SK-N-SH (cell line): ENCODE data around the gene LRP1. TPM values are rescaled to one million over a fixed set of nuclear protein-coding genes. Genes with fewer than 3 reads are reported as not detected.

Experiments used
- CTCF ChIA-PET: fragments of 300-600, 350-600 bp; formaldehyde crosslinking; extraction: SDS; loops from one replicate; lab custom pipeline; 2021; lab: Yijun Ruan, JAX
- POLR2A ChIA-PET: fragments of 350-600 bp; sonication (Branson Sonifier 250); formaldehyde crosslinking; extraction: SDS; loops from one replicate; lab custom pipeline; 2020; ENCODE audit warnings: antibody characterized with exemption, inconsistent platforms; lab: Yijun Ruan, JAX
- DNase-seq: peaks from one replicate; pipeline ENCODE4 v3.0.0; 2012
- H2AFZ ChIP-seq: fragments of 200-600 bp; sonication (generic); 2 replicates; pipeline ENCODE4 v1.8.1; 2016; ENCODE audit warnings: antibody characterized with exemption, mild to moderate bottlenecking, low read depth
- H3F3A ChIP-seq: fragments of 200-600 bp; sonication (generic); replicated peaks from 2 replicates; pipeline ENCODE3; 2016; ENCODE audit warnings: antibody characterized with exemption, mild to moderate bottlenecking; ENCODE audit not compliant: insufficient read depth
- H3K27ac ChIP-seq, 2 experiments: fragments of 200-500 bp in 1 of 2; fragments of 200-600 bp in 1 of 2; sonication (Bioruptor generic) in 1 of 2; sonication (generic), shearing (Covaris generic) in 1 of 2; 2 replicates each; pipeline versions ENCODE4 v1.5.1 to v1.6.1; 2014 to 2016; ENCODE audit warnings: low read depth in 2 of 2, inconsistent platforms in 1 of 2, low read length in 1 of 2, mild to moderate bottlenecking in 1 of 2, mixed read lengths in 1 of 2
- H3K27me3 ChIP-seq: fragments of 200-600 bp; sonication (generic), shearing (Covaris generic); 2 replicates; pipeline ENCODE4 v1.6.1; 2016; ENCODE audit warnings: mixed run types; ENCODE audit not compliant: insufficient read depth
- H3K36me3 ChIP-seq, 2 experiments: fragments of 200-500 bp in 1 of 2; fragments of 200-600 bp in 1 of 2; sonication (Bioruptor generic) in 1 of 2; sonication (generic) in 1 of 2; replicated peaks in 1 of 2; 2 replicates each; pipeline versions ENCODE3 to v1.5.1; 2014 to 2016; ENCODE audit warnings: low read length in 1 of 2, mild to moderate bottlenecking in 1 of 2; ENCODE audit not compliant: insufficient read depth in 2 of 2, control insufficient read depth in 1 of 2
- H3K4me1 ChIP-seq, 2 experiments: fragments of 200-500 bp in 1 of 2; fragments of 200-600 bp in 1 of 2; sonication (Bioruptor generic) in 1 of 2; sonication (generic), shearing (Covaris generic) in 1 of 2; 2 replicates each; pipeline versions ENCODE4 v1.5.1 to v1.6.1; 2014 to 2016; ENCODE audit warnings: low read depth in 1 of 2, low read length in 1 of 2, mixed run types in 1 of 2; ENCODE audit not compliant: insufficient read depth in 2 of 2, control insufficient read depth in 1 of 2
- H3K4me2 ChIP-seq: fragments of 200-600 bp; sonication (generic), shearing (Covaris generic); 2 replicates; pipeline ENCODE4 v1.6.1; 2017; ENCODE audit warnings: mixed run types
- H3K4me3 ChIP-seq, 2 experiments: fragments of 200-500 bp in 1 of 2; fragments of 200-600 bp in 1 of 2; sonication (Bioruptor generic) in 1 of 2; sonication (generic), shearing (Covaris generic) in 1 of 2; 2 replicates each; pipeline versions ENCODE4 v1.5.1 to v1.8.1; 2014 to 2016; ENCODE audit warnings: low read depth in 2 of 2, inconsistent platforms in 1 of 2, low read length in 1 of 2, mild to moderate bottlenecking in 1 of 2, mixed read lengths in 1 of 2, moderate library complexity in 1 of 2
- H3K79me2 ChIP-seq: fragments of 200-600 bp; sonication (generic); 2 replicates; pipeline ENCODE4 v1.8.1; 2017; ENCODE audit warnings: mild to moderate bottlenecking; ENCODE audit not compliant: insufficient read depth
- H3K9ac ChIP-seq: fragments of 200-600 bp; sonication (generic); 2 replicates; pipeline ENCODE4 v1.6.1; 2017; ENCODE audit warnings: mixed run types
- H3K9me2 ChIP-seq: fragments of 200-600 bp; sonication (generic); 2 replicates; pipeline ENCODE4 v1.6.1; 2017; ENCODE audit warnings: mixed run types
- H3K9me3 ChIP-seq: fragments of 200-600 bp; sonication (generic); 2 replicates; pipeline ENCODE4 v1.6.1; 2017; ENCODE audit warnings: mixed run types, mild to moderate bottlenecking, moderate library complexity
- H4K20me1 ChIP-seq: fragments of 200-600 bp; sonication (generic); 2 replicates; pipeline ENCODE4 v1.6.1; 2017; ENCODE audit warnings: mild to moderate bottlenecking, mixed run types; ENCODE audit not compliant: insufficient read depth
- EP300 ChIP-seq, 2 experiments: IDR thresholded peaks; 2 replicates each; pipeline versions ENCODE4 v1.4.0 to v1.6.1; 2012; ENCODE audit warnings: borderline replicate concordance in 1 of 2, low read depth in 1 of 2, low read length in 1 of 2
- FOXJ3 ChIP-seq: sonication (generic); formaldehyde crosslinking; IDR thresholded peaks from 2 replicates; pipeline ENCODE4 v1.5.1; 2020; ENCODE audit warnings: mild to moderate bottlenecking, missing genetic modification reagents
- GABPA ChIP-seq: IDR thresholded peaks from 2 replicates; pipeline ENCODE4 v1.4.0; 2012; ENCODE audit warnings: low read depth, mild to moderate bottlenecking
- GATA2 ChIP-seq: sonication (generic); formaldehyde crosslinking; IDR thresholded peaks from 2 replicates; pipeline ENCODE4 v1.5.0; 2020; ENCODE audit warnings: mild to moderate bottlenecking, missing genetic modification reagents
- JUND ChIP-seq: IDR thresholded peaks from 2 replicates; pipeline ENCODE4 v1.4.0; 2012
- MXI1 ChIP-seq: IDR thresholded peaks from 2 replicates; pipeline ENCODE4 v1.6.1; 2012; ENCODE audit warnings: mild to moderate bottlenecking, low read depth, low read length, improper control_type of control experiment
- NFIC ChIP-seq: IDR thresholded peaks from 2 replicates; pipeline ENCODE4 v1.4.0; 2012; ENCODE audit warnings: borderline replicate concordance
- RFX5 ChIP-seq: IDR thresholded peaks from 2 replicates; pipeline ENCODE4 v1.6.1; 2012; ENCODE audit warnings: mild to moderate bottlenecking, improper control_type of control experiment, low read length
- SIN3A ChIP-seq: IDR thresholded peaks from 2 replicates; pipeline ENCODE4 v1.6.1; 2012; ENCODE audit warnings: low read depth, mild to moderate bottlenecking, low read length, moderate library complexity, borderline replicate concordance
- TCF12 ChIP-seq: IDR thresholded peaks from 2 replicates; pipeline ENCODE4 v1.4.0; 2012
- WGBS: methylation state at CpG from one replicate; pipeline ENCODE4 v1.1.6; 2017; ENCODE audit warnings: low lambda C conversion rate; 5-methylcytosine and 5-hydroxymethylcytosine counted together
- polyA plus RNA-seq, 3 experiments: library from polyadenylated mRNA; depleted of rRNA; stranded (reverse); fragments of >200 nt; gene quantifications; 2 replicates each; pipeline ENCODE4 v1.2.3, GENCODE V29; 2012
- TF ChIP-seq, protein P1 (sequence below): IDR thresholded peaks from 2 replicates; pipeline ENCODE4 v1.4.0; 2012; ENCODE audit warnings: low read depth, borderline replicate concordance
- TF ChIP-seq, protein P2 (sequence below): fragments of 200-600 bp; sonication (generic); IDR thresholded peaks from 2 replicates; pipeline ENCODE4 v1.6.1; 2017; ENCODE audit warnings: antibody characterized with exemption, mild to moderate bottlenecking, moderate library complexity

Gene LRP1
- polyA plus RNA-seq, 1 of the 3 experiments (the other 2 are of a cell fraction) = 55.0 TPM

- no peaks in the 10 kb centered on the region for H3K9me3 ChIP-seq
- DNase-seq = no peak
- H3F3A ChIP-seq = peaks cover 14% of the 10 kb centered on the region
- 95% methylated on average over 4 of the region's 5 CpGs for WGBS
- no peak overlapping the region for H3K4me3 ChIP-seq
- CTCF ChIA-PET = interaction anchor here (1.2 to 31.5 kb wide), 7 partner anchors 10 to 308 kb away, joined by 3 to 937 read pairs (median 81); partner anchors contain the start of genes INHBE, NXPH4, SHMT2 and STAC3
- H3K27ac ChIP-seq = no peak overlapping the region
- H3K27me3 ChIP-seq = peaks cover 19% of the 10 kb centered on the region; the same call in 1 of the 2 replicates
- no peak overlapping the region for H3K9ac ChIP-seq
- H3K9me2 ChIP-seq = no peaks in the 10 kb centered on the region
- no peak overlapping the region for H3K4me2 ChIP-seq
- peaks cover 15 to 24% of the 10 kb centered on the region in 2 experiments for H3K36me3 ChIP-seq
- TF ChIP-seq GATA2 (CRISPR knock-in tag) (no peak), SIN3A (no peak), NFIC (no peak), GABPA (no peak)
- TF ChIP-seq, all 33 proteins: peak for 0
- H3K79me2 ChIP-seq = no peaks in the 10 kb centered on the region
- POLR2A ChIA-PET = interaction anchor here (5.6 kb wide), 1 partner anchor 8 kb away, joined by 43 read pairs; the partner anchor contains the start of gene SHMT2
- H2AFZ ChIP-seq = no peak overlapping the region
- H4K20me1 ChIP-seq = no peaks in the 10 kb centered on the region
- H3K4me1 ChIP-seq = peaks cover 20 to 51% of the 10 kb centered on the region in 2 experiments; a peak in 2 of 4 replicates
Observed at GRCh38 chr12:57237596-57237931, 109.3 kb downstream of the LRP1 start.

DNA sequence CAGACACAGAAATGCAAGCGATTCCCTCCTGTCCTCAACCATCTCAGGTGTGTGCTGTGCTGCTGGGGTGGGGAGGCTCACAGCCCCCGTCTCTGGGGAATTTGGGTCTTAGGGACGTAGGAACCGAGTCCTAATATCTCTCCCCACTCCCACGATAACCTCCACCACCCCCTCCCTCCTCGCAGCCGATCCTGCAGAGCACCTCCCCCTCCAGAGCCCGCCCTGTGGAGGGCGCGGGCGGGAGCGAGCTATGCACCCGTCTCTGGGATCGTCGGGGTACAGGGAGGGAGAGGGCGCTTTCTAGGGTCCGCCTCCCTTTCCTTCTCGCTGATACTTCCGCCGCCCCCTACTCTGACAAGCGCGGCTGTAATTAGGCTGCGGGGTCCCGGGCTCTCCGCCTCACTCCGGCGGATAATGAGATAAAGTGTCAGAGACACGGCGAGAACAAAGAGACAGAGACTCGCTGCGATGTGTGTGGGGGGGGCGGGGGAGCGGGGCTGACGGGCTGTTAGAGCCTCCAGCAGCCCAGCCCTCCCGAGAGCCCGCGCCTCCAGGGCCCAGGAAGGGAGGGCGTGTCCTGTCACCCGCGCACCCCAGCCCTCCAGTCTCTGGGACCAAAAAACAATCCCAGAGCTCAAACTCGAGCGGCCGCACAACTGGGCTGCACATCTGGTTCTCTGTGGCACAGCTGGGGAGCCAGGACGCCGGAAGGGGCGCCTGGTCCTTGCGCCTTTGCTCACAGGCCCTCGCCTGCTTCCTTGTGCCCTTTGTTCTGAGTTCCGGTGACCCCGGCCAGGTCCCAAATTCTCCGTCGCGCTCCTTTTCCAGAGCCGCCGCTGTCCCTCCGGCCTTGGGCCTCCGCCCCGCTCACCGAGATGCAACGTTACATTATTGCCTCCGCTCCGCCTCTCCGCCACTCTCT, 109.9 kb downstream of the LRP1 start:
- Histone ChIP-seq H2AFZ (0 out of 2 replicates have a peak overlapping the region, but pooled peaks have one; percentile 62), H3K36me3 (peaks cover 9 to 18% of the 10 kb centered on the region in 2 experiments), H3K27me3 (peaks cover 19% of the 10 kb centered on the region; the same call in 1 of the 2 replicates), H4K20me1 (no peaks in the 10 kb centered on the region), H3K27ac (no peak overlapping the region), H3K9ac (no peak overlapping the region), H3K9me2 (no peaks in the 10 kb centered on the region), H3F3A (peaks cover 14% of the 10 kb centered on the region), H3K9me3 (no peaks in the 10 kb centered on the region), H3K4me2 (0 out of 2 replicates have a peak overlapping the region, but pooled peaks have one; percentile 96), H3K79me2 (no peaks in the 10 kb centered on the region), H3K4me1 (peaks cover 23 to 57% of the 10 kb centered on the region in 2 experiments; a peak in 2 of 4 replicates), H3K4me3 (peak overlapping the region in 1 of 2 experiments; percentile 58; a peak in 1 of 4 replicates)
- 42% methylated on average over 47 of the region's 63 CpGs for WGBS
- ChIA-PET CTCF (interaction anchor here (0.6 to 31.5 kb wide), 32 partner anchors 11 to 688 kb away, joined by 3 to 937 read pairs (median 4); partner anchors contain the start of genes GLI1, INHBE, LRP1 and NXPH4), POLR2A (interaction anchor here (0.9 to 5.6 kb wide), 7 partner anchors 8 to 63 kb away, joined by 3 to 43 read pairs (median 3); partner anchors contain the start of gene SHMT2)
- TF ChIP-seq TCF12 = no peak
- peak; percentile 73 for DNase-seq

GRCh38 chr12:57238854-57239554, 110.7 kb downstream of the LRP1 start:
- CTCF ChIA-PET = interaction anchor here (0.6 to 31.5 kb wide), 37 partner anchors 11 to 487 kb away, joined by 3 to 937 read pairs (median 4); partner anchors contain the start of genes GLI1, INHBE, LRP1 and NXPH4
- 8% methylated on average over 28 of the region's 47 CpGs for WGBS
- no peaks in the 10 kb centered on the region for H3K9me2 ChIP-seq
- TF ChIP-seq JUND (no peak), FOXJ3 (no peak), EP300 (IDR thresholded peaks at IDR 0.05; ENCODE audit: borderline replicate concordance in 1 of 2, low read depth in 1 of 2, low read length in 1 of 2) (no peak), MXI1 (peak; percentile 62), RFX5 (no peak)
- TF ChIP-seq, protein P1, sequence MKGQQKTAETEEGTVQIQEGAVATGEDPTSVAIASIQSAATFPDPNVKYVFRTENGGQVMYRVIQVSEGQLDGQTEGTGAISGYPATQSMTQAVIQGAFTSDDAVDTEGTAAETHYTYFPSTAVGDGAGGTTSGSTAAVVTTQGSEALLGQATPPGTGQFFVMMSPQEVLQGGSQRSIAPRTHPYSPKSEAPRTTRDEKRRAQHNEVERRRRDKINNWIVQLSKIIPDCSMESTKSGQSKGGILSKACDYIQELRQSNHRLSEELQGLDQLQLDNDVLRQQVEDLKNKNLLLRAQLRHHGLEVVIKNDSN = no peak
- TF ChIP-seq, protein P2, sequence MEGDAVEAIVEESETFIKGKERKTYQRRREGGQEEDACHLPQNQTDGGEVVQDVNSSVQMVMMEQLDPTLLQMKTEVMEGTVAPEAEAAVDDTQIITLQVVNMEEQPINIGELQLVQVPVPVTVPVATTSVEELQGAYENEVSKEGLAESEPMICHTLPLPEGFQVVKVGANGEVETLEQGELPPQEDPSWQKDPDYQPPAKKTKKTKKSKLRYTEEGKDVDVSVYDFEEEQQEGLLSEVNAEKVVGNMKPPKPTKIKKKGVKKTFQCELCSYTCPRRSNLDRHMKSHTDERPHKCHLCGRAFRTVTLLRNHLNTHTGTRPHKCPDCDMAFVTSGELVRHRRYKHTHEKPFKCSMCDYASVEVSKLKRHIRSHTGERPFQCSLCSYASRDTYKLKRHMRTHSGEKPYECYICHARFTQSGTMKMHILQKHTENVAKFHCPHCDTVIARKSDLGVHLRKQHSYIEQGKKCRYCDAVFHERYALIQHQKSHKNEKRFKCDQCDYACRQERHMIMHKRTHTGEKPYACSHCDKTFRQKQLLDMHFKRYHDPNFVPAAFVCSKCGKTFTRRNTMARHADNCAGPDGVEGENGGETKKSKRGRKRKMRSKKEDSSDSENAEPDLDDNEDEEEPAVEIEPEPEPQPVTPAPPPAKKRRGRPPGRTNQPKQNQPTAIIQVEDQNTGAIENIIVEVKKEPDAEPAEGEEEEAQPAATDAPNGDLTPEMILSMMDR = peak; percentile 99

More at GRCh38 chr12:57238854-57239554, 110.7 kb downstream of the LRP1 start:
- no peaks in the 10 kb centered on the region for H3K9me3 ChIP-seq
- H3K4me3 ChIP-seq = peak overlapping the region; percentile 58 to 72
- H3K79me2 ChIP-seq = no peaks in the 10 kb centered on the region
- H3K27me3 ChIP-seq = peaks cover 19% of the 10 kb centered on the region; the same call in 1 of the 2 replicates
- H2AFZ ChIP-seq = peak overlapping the region; percentile 71; the same call in 1 of the 2 replicates
- H4K20me1 ChIP-seq = no peaks in the 10 kb centered on the region
- H3K9ac ChIP-seq = peak overlapping the region; percentile 62; the same call in 1 of the 2 replicates
- POLR2A ChIA-PET = interaction anchor here (0.9 to 5.6 kb wide), 8 partner anchors 9 to 64 kb away, joined by 3 to 43 read pairs (median 3); partner anchors contain the start of gene SHMT2
- peaks cover 23 to 58% of the 10 kb centered on the region in 2 experiments; a peak in 2 of 4 replicates for H3K4me1 ChIP-seq
- peak overlapping the region in 1 of 2 experiments; percentile 64; a peak in 1 of 4 replicates for H3K27ac ChIP-seq
- DNase-seq = peak; percentile 98
- peaks cover under 1 to 9% of the 10 kb centered on the region in 2 experiments for H3K36me3 ChIP-seq
- H3K4me2 ChIP-seq = peak overlapping the region; percentile 96
- peaks cover 14% of the 10 kb centered on the region for H3F3A ChIP-seq
